Loucy (cell line): ENCODE data around the gene SAPCD1.

Source experiments
- H2AFZ ChIP-seq: fragments of 200-600 bp; sonication (generic); 2 replicates; pipeline ENCODE4 v1.6.0; 2016; ENCODE audit warnings: antibody characterized with exemption, mild to moderate bottlenecking, low read length, moderate library complexity
- H3F3A ChIP-seq: fragments of 200-600 bp; 2 replicates; pipeline ENCODE4 v1.6.0; 2016; ENCODE audit warnings: antibody characterized with exemption, low read depth, mild to moderate bottlenecking
- H3K27me3 ChIP-seq: fragments of 200-600 bp; sonication (generic); 2 replicates; pipeline ENCODE4 v1.6.1; 2014; ENCODE audit warnings: low read length, mild to moderate bottlenecking; ENCODE audit not compliant: insufficient read depth, poor library complexity, severe bottlenecking
- H3K36me3 ChIP-seq: fragments of 200-600 bp; sonication (generic); 2 replicates; pipeline ENCODE4 v1.6.1; 2016; ENCODE audit warnings: low read length; ENCODE audit not compliant: insufficient read depth
- H3K4me1 ChIP-seq: fragments of 200-600 bp; sonication (generic); 2 replicates; pipeline ENCODE4 v1.5.1; 2014; ENCODE audit warnings: low read length, mild to moderate bottlenecking; ENCODE audit not compliant: insufficient read depth, poor library complexity, severe bottlenecking
- H3K4me2 ChIP-seq: fragments of 200-600 bp; sonication (generic); 2 replicates; pipeline ENCODE4 v1.6.0; 2014; ENCODE audit warnings: antibody characterized with exemption, low read length, low read depth, mild to moderate bottlenecking; ENCODE audit not compliant: poor library complexity, severe bottlenecking
- H3K4me3 ChIP-seq: fragments of 200-600 bp; sonication (generic); 2 replicates; pipeline ENCODE4 v1.5.1; 2014; ENCODE audit warnings: low read length, mild to moderate bottlenecking, mixed read lengths; ENCODE audit not compliant: poor library complexity, severe bottlenecking
- H3K79me2 ChIP-seq: fragments of 200-600 bp; sonication (generic); 2 replicates; pipeline ENCODE4 v1.6.1; 2014; ENCODE audit warnings: low read length; ENCODE audit not compliant: insufficient read depth
- H3K9ac ChIP-seq: fragments of 200-600 bp; sonication (generic); 2 replicates; pipeline ENCODE4 v1.6.0; 2014; ENCODE audit warnings: mild to moderate bottlenecking, low read depth, low read length, moderate library complexity; ENCODE audit not compliant: poor library complexity, severe bottlenecking
- H3K9me2 ChIP-seq: fragments of 200-600 bp; sonication (generic); replicated peaks from 2 replicates; pipeline ENCODE4 v1.6.1; 2016; ENCODE audit warnings: low read depth, low read length, mixed read lengths
- H3K9me3 ChIP-seq: fragments of 200-600 bp; sonication (generic); 2 replicates; pipeline ENCODE4 v1.6.1; 2014; ENCODE audit warnings: mild to moderate bottlenecking, antibody characterized with exemption, low read length, low read depth; ENCODE audit not compliant: insufficient read depth
- H4K20me1 ChIP-seq: fragments of 200-600 bp; sonication (generic); 2 replicates; pipeline ENCODE4 v1.6.0; 2014; ENCODE audit warnings: antibody characterized with exemption, low read length, mild to moderate bottlenecking; ENCODE audit not compliant: insufficient read depth, poor library complexity, severe bottlenecking
- CTCF ChIP-seq: fragments of 200-600 bp; sonication (generic); conservative IDR thresholded peaks from 2 replicates; pipeline ENCODE4 v1.5.1; 2014; ENCODE audit warnings: mild to moderate bottlenecking, antibody characterized with exemption, low read length
- EZH2phosphoT487 ChIP-seq: fragments of 200-600 bp; IDR thresholded peaks from 2 replicates; pipeline ENCODE4 v1.6.1; 2018; ENCODE audit warnings: antibody characterized with exemption, mild to moderate bottlenecking, moderate library complexity, borderline replicate concordance

SAPCD1 gene

DNA sequence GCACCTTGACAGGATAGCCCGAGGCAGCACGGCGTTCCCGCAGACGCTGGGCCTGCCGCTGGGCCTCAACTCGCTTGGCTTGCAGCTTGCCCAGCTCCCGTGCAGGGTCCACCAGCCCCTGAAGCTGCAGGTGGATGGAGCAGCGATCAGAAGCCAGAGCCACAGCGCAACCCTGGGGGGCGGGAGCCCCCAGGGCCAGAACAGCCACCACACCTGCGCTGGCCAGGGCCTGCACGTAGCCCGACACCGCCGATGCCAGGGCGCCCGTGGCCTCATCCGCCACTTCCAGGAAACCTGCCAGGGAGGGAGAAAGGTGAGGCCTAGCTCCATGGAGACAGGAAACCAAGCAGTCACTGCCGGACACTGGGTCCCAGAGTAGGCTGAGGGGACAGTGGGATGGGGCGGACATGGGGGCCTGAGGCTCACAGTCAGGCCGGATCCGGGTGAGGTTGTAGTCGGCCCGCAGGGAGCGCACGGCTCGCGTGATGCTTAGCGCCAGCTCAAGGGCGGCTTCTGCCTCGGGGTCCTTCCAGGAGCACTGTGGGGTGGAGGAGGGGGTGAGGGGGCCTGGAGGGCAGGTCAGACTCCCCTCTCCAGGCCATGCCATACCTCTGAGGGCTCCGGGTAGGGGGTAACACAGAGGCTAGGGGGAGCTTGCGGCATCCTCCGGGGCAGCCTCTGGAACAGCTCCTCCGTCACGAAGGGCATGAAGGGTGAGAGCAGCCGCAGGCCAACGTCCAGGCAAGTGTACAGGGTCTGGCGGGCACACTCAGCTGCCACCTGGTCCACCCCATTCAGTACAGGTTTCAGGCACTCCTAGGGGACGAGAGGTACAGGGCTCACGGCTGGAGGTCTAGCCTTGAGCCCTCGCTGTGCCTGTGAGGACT lies 16.8 kb downstream of the SAPCD1 start:
- no peaks in the 10 kb centered on the region for H3K27me3 ChIP-seq
- no peak overlapping the region for H2AFZ ChIP-seq
- H3K9me2 ChIP-seq, result no peaks in the 10 kb centered on the region
- no peak overlapping the region for H3K4me2 ChIP-seq
- no peaks in the 10 kb centered on the region for H3K79me2 ChIP-seq
- no peak overlapping the region for H3K4me3 ChIP-seq
- no peak overlapping the region for H3K9ac ChIP-seq
- H4K20me1 ChIP-seq, result no peaks in the 10 kb centered on the region
- H3K4me1 ChIP-seq, result peaks cover 8% of the 10 kb centered on the region
- no peaks in the 10 kb centered on the region for H3F3A ChIP-seq
- H3K36me3 ChIP-seq, result peaks cover 41% of the 10 kb centered on the region; the same call in 1 of the 2 replicates
- TF ChIP-seq EZH2phosphoT487 (no peak), CTCF (no peak)
- H3K9me3 ChIP-seq, result no peaks in the 10 kb centered on the region

DNA sequence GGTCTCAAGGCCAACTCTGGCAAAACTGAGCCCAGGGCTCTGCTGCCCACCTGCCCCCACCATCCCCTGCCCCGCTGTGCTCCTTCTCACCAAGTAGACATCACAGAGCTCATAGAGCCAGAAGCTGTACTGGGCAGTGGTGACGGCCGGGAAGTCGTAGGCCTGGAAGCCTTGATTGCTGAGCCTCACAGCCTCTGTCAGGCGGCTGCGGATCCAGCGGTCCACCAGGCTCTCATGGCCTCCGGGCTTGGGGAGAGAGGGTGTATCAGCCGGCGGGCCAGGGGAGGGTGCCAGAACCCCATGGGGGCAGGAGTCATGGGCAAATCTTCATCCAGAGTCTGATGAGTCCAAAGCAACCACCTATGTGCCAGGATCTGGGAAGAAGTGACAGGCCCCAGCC lies 17.5 kb downstream of the SAPCD1 start:
- Histone ChIP-seq H3F3A (no peaks in the 10 kb centered on the region), H3K9me3 (no peaks in the 10 kb centered on the region), H3K9ac (no peak overlapping the region), H3K4me1 (peaks cover 8% of the 10 kb centered on the region), H3K79me2 (no peaks in the 10 kb centered on the region), H2AFZ (no peak overlapping the region), H3K4me3 (no peak overlapping the region), H3K27me3 (no peaks in the 10 kb centered on the region), H3K36me3 (peaks cover 46% of the 10 kb centered on the region; the same call in 1 of the 2 replicates), H3K4me2 (no peak overlapping the region), H3K9me2 (no peaks in the 10 kb centered on the region), H4K20me1 (no peaks in the 10 kb centered on the region)
- TF ChIP-seq CTCF (no peak), EZH2phosphoT487 (no peak)

DNA sequence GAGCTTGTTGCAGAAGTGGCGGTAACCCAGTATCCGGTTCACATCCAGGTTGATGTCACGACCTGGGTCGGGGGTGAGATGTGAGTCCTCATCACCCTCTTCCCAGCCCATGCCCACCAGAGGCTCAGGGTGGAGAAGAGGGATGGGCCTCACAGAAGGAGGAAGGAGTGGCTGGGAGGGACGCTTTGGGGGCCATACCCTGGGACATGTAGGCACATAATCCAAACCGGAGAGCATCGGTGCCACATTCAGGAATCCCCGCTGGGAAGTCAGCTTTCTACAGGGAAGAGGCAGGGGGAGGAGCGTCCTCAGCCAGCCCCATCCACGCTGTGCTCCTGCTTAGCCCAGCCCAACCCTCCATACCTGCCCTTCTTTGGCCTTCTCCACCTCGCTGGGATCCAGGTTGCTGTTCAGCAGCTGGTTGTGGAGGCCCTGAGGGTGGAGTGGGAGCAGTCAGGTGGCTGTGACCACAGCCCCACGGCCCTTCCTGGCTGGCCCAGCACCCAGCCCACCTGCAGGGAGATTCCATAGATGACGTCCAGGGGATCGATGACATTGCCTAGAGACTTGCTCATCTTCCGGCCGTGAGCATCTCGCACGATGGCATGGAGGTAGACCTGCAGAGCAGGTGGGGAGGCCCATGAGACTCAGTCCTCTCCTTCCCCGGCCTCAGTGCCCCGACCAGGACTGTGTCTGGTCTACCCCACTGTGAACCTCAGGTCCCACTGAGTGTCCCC lies 18.2 kb downstream of the SAPCD1 start:
- no peak for TF ChIP-seq EZH2phosphoT487
- no peak for TF ChIP-seq CTCF
- Histone ChIP-seq H3K9me3 (no peaks in the 10 kb centered on the region), H3K4me1 (peaks cover 8% of the 10 kb centered on the region), H3K79me2 (no peaks in the 10 kb centered on the region), H2AFZ (no peak overlapping the region), H3K4me3 (no peak overlapping the region), H4K20me1 (no peaks in the 10 kb centered on the region), H3K27me3 (no peaks in the 10 kb centered on the region), H3K4me2 (no peak overlapping the region), H3K9me2 (no peaks in the 10 kb centered on the region), H3F3A (no peaks in the 10 kb centered on the region), H3K36me3 (peaks cover 54% of the 10 kb centered on the region; the same call in 1 of the 2 replicates), H3K9ac (no peak overlapping the region)
